CD4-positive, CD25-positive, alpha-beta regulatory T cell (primary cell): ENCODE data around the gene CEACAM18. TPM values are rescaled to one million over a fixed set of nuclear protein-coding genes. Genes with fewer than 3 reads are reported as not detected.
A peak's percentile ranks its signal among the peaks of the same experiment; 100 is the strongest.
"Not testable (repeated sequence)": the region's sequence is repeated elsewhere in the genome, so short reads cannot be mapped to it uniquely, and the experiment has no call there.

Experiments
- ATAC-seq, 2 donors: fragments of 150-1000 bp; cut with Tn5 transposase; one replicate each; pipeline ENCODE4 v1.10.0; 2021; ENCODE audit warnings: low read depth in 2 of 2, moderate number of reproducible peaks in 2 of 2, moderate library complexity in 1 of 2
- DNase-seq, 3 donors: peaks; one replicate each; pipeline versions ENCODE4 v3.0.0 to v3.0.0-alpha.2; 2012 to 2022; ENCODE audit warnings: mixed read lengths in 1 of 3
- H3K27ac ChIP-seq: one replicate; pipeline ENCODE4 v1.7.0; 2013; ENCODE audit warnings: mild to moderate bottlenecking, low read length; ENCODE audit not compliant: insufficient read depth, poor library complexity, severe bottlenecking
- H3K27me3 ChIP-seq: one replicate; pipeline ENCODE4 v1.7.0; 2013; ENCODE audit warnings: low read length; ENCODE audit not compliant: control insufficient read depth, insufficient read depth
- H3K36me3 ChIP-seq: one replicate; pipeline ENCODE4 v1.7.0; 2013; ENCODE audit warnings: mild to moderate bottlenecking, low read length, moderate library complexity; ENCODE audit not compliant: control insufficient read depth, insufficient read depth
- H3K4me1 ChIP-seq: 2 replicates; pipeline ENCODE4 v1.7.0; 2013; ENCODE audit warnings: mild to moderate bottlenecking, low read length; ENCODE audit not compliant: insufficient read depth, control insufficient read depth, poor library complexity, severe bottlenecking
- H3K4me3 ChIP-seq: one replicate; pipeline ENCODE4 v1.7.0; 2013; ENCODE audit warnings: low read depth, mild to moderate bottlenecking, low read length, moderate library complexity
- H3K9me3 ChIP-seq, 2 experiments: 1 replicate in 1 of 2; 2 replicates in 1 of 2; pipeline ENCODE4 v1.7.0; 2013; ENCODE audit warnings: low read length in 2 of 2, mild to moderate bottlenecking in 1 of 2, moderate library complexity in 1 of 2; ENCODE audit not compliant: control insufficient read depth in 2 of 2
- H3K27ac Mint-ChIP-seq, 3 donors: one replicate each; pipeline ENCODE4 v1.8.0; 2020 to 2022; ENCODE audit warnings: mild to moderate bottlenecking in 3 of 3, mixed read lengths in 3 of 3, moderate library complexity in 2 of 3
- H3K27me3 Mint-ChIP-seq: one replicate; pipeline ENCODE4 v1.8.0; 2022; ENCODE audit warnings: mild to moderate bottlenecking, mixed read lengths
- H3K36me3 Mint-ChIP-seq: one replicate; pipeline ENCODE4 v1.8.0; 2020; ENCODE audit warnings: mixed read lengths
- H3K4me1 Mint-ChIP-seq, 4 donors: one replicate each; pipeline ENCODE4 v1.8.0; 2020 to 2022; ENCODE audit warnings: mixed read lengths in 4 of 4, mild to moderate bottlenecking in 1 of 4
- H3K4me3 Mint-ChIP-seq, 4 donors: one replicate each; pipeline ENCODE4 v1.8.0; 2020 to 2022; ENCODE audit warnings: mild to moderate bottlenecking in 4 of 4, mixed read lengths in 4 of 4, moderate library complexity in 3 of 4
- H3K9me3 Mint-ChIP-seq, 7 donors: one replicate each; pipeline ENCODE4 v1.8.0; 2020 to 2022; ENCODE audit warnings: mixed read lengths in 7 of 7, mild to moderate bottlenecking in 3 of 7, moderate library complexity in 2 of 7
- polyA plus RNA-seq, 4 donors: library from polyadenylated mRNA; unstranded; fragments of 300-500 nt; fragmentation: Illumina TruSeq; gene quantifications; one replicate each; pipeline ENCODE4 v1.2.3, GENCODE V29; 2021
- total RNA-seq: library from RNA; stranded (reverse); gene quantifications from one replicate; pipeline ENCODE4 v1.2.3, GENCODE V29; 2022

Gene CEACAM18
- total and polyA plus RNA-seq, 5 donors from 2014 or later, result not detected

DNA sequence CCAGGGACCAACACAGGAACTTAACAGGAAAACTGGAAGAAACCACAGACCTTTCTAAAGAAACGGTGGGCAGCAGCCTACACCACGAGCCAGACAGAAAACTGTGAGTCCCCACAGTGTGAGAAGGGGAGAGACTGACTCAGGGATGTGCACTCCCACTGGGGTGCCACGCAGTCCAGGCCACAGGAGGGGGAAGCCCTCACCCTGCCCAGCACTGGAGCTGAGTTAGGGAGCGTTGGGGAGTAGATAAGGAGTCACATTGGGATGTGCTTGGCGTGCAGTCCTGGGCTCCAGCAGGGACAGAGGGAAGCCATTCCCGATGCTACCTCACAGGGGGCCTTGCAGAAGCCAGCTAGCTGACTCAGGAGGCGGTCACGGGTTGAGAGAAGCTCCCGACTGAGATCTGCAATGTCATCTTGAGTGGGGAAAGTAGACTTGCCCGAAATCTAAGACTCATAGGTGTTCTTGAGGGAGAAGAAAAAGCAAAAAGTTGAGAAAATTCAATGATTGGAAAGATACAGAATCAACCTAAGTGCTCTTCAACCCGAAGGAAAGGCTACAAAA lies 37.4 kb upstream of the CEACAM18 start:
- H3K4me1 Mint-ChIP-seq, result peaks cover 0 to 44% (median 26%) of the 10 kb centered on the region in 4 donors
- no peaks in the 10 kb centered on the region for H3K9me3 ChIP-seq
- peaks cover 0 to 2% (median 0%) of the 10 kb centered on the region in 7 donors for H3K9me3 Mint-ChIP-seq
- H3K36me3 ChIP-seq, result no peaks in the 10 kb centered on the region
- peak overlapping the region; percentile 77 for H3K4me3 ChIP-seq
- no peak for DNase-seq
- H3K27me3 Mint-ChIP-seq, result peaks cover 12% of the 10 kb centered on the region
- peak overlapping the region; percentile 73 for H3K27ac ChIP-seq
- no peaks in the 10 kb centered on the region for H3K36me3 Mint-ChIP-seq
- no peak for ATAC-seq
- no peaks in the 10 kb centered on the region for H3K27me3 ChIP-seq
- H3K4me1 ChIP-seq, result peaks cover 25% of the 10 kb centered on the region
- H3K27ac Mint-ChIP-seq, result peak overlapping the region; percentile 90 to 93 (median 91)
- peak overlapping the region; percentile 65 to 88 (median 82) for H3K4me3 Mint-ChIP-seq

DNA sequence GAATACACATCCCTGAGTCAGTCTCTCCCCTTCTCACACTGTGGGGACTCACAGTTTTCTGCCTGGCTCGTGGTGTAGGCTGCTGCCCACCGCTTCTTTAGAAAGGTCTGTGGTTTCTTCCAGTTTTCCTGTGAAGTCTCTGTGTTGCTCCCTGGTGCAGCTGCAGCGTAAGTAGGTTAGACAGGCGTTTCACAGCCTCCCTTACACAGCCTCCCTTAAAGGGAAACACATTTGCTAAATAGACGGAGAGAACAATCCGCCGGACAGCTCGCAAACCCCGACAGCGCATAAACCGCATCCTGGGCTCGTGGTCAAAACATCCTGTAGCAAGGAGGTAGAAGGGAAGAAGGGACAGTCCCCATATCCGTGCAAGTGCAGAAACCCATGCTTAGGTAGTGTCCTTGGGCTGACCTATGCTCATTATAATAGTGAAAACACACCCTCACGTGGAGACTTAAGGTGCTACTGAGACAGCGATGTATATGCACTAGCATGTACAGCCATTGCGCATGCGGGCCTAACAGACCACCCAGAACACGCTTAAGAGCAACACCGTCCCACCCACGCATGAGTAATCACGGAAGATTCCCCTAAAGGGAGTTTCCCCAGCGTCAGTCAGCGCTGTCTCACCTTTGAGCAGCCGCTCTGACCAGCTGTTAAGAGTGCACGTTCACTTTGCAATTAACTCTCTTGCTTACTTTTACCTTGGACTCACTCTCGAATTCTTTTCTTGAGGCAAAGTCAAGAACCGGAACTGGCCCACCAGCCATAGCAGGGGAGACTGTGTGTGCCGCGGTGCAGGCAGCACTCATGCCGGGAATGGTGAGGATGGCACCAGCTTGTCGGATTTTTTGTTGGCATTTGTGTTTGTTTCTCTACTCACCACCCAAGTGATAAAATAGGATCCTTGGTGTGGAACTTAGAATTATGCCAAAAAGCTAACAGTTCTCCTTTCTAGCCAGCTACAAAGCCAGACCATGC lies 36.6 kb upstream of the CEACAM18 start:
- peak overlapping the region; percentile 65 to 88 (median 82) for H3K4me3 Mint-ChIP-seq
- H3K27ac Mint-ChIP-seq, result peak overlapping the region; percentile 76 to 93 (median 91)
- H3K27me3 Mint-ChIP-seq, result peaks cover 6% of the 10 kb centered on the region
- H3K4me3 ChIP-seq, result peak overlapping the region; percentile 77
- peak overlapping the region; percentile 73 for H3K27ac ChIP-seq
- H3K4me1 Mint-ChIP-seq, result peaks cover 0 to 44% (median 26%) of the 10 kb centered on the region in 4 donors
- peak; percentile 64 to 96 (median 83) for DNase-seq
- H3K9me3 Mint-ChIP-seq, result peaks cover 0 to 2% (median 0%) of the 10 kb centered on the region in 7 donors
- peaks cover 25% of the 10 kb centered on the region for H3K4me1 ChIP-seq
- H3K36me3 Mint-ChIP-seq, result no peaks in the 10 kb centered on the region
- no peaks in the 10 kb centered on the region for H3K9me3 ChIP-seq
- ATAC-seq, result peak; percentile 90 to 96
- H3K36me3 ChIP-seq, result no peaks in the 10 kb centered on the region
- H3K27me3 ChIP-seq, result no peaks in the 10 kb centered on the region

DNA sequence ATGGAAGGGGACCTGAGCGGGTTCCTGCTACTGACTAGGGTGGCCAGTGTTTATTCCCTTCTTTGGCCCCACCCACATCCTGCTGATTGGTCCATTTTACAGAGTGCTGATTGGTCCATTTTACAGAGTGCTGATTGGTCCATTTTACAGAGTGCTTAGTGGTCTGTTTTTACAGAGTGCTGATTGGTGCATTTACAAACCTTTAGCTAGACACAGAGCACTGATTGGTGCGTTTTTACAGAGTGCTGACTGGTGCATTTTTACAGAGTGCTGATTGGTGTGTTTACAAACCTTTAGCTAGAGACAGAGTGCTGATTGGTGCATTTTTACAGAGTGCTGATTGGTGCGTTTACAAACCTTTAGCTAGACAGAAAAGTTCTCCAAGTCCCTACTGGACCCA lies 30.8 kb upstream of the CEACAM18 start:
- peaks cover 0 to 12% of the 10 kb centered on the region in 2 experiments for H3K9me3 ChIP-seq
- H3K27me3 ChIP-seq, H3K27me3 Mint-ChIP-seq, ATAC-seq, H3K4me3 Mint-ChIP-seq, H3K36me3 Mint-ChIP-seq, H3K36me3 ChIP-seq, H3K27ac ChIP-seq, DNase-seq, H3K4me3 ChIP-seq: not testable (repeated sequence)
- peak overlapping the region in 1 of 3 donors; percentile 59 for H3K27ac Mint-ChIP-seq
- H3K4me1 Mint-ChIP-seq, result peaks cover 0 to 22% (median 9%) of the 10 kb centered on the region in 4 donors
- H3K4me1 ChIP-seq, result peaks cover 11% of the 10 kb centered on the region
- peaks cover 0 to 13% (median 5%) of the 10 kb centered on the region in 7 donors for H3K9me3 Mint-ChIP-seq

DNA sequence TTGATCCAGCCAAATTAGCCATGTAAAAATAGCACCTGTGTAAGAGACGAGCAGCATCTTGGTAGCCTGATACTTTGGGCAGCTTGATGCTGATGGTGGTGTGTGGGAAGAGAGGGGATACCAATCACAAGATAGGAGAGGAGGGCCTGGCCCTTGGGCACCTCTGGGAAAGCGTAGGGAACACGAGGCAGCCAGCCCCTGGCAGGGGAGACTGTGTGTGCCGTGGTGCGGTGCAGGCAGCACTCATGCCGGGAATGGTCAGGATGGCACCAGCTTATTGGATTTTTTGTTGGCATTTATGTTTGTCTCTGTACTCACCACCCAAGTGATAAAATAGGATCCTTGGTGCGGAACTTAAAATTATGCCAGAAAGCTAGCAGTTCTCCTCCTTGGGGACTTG lies 30.3 kb upstream of the CEACAM18 start:
- DNase-seq (no peak), ATAC-seq (no peak)
- Mint-ChIP-seq H3K27me3 (peaks cover 4% of the 10 kb centered on the region), H3K4me1 (peaks cover 0 to 17% (median 6%) of the 10 kb centered on the region in 4 donors), H3K27ac (peak overlapping the region; percentile 29 to 59 (median 57)), H3K36me3 (no peaks in the 10 kb centered on the region), H3K9me3 (peaks cover 0 to 13% (median 5%) of the 10 kb centered on the region in 7 donors), H3K4me3 (peak overlapping the region in 2 of 4 donors; percentile 3 to 43)
- Histone ChIP-seq H3K9me3 (peaks cover 0 to 12% of the 10 kb centered on the region in 2 experiments), H3K27ac (no peak overlapping the region), H3K4me1 (peaks cover 10% of the 10 kb centered on the region), H3K36me3 (no peaks in the 10 kb centered on the region), H3K27me3 (no peaks in the 10 kb centered on the region), H3K4me3 (no peak overlapping the region)

DNA sequence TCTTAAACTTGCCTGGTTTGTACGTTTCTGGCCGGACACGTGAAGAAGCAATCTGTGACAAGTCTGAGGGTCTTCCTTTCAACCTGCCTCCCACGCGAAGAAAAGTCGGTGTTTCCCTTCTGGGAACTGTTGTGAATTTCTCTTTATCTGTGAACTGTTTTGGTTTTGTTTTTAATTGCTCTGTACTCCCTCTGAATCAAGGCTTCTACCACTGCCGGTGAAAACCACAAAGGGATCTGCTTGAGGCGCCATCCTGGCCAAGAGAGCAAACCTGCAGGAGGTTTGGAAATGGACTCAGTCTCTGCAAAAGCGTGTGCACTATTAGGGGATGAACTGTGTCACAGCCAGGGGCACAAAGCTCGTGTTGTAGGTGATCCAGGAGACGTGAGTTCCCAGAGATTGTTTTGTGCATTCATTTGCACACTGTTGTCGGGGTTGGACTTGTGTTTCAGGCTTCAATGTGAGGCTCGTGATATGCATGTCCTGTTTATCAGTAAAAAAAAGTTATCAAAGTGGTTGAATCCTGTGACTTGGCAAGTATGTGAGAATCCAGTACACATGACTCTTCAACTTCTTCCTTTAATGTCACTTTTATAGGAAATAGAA lies 29.8 kb upstream of the CEACAM18 start:
- Mint-ChIP-seq H3K9me3 (peaks cover 0 to 13% (median 5%) of the 10 kb centered on the region in 7 donors), H3K4me1 (peaks cover 0 to 14% (median 6%) of the 10 kb centered on the region in 4 donors), H3K27ac (peak overlapping the region; percentile 29 to 57 (median 52)), H3K36me3 (no peaks in the 10 kb centered on the region), H3K27me3 (peaks cover 4% of the 10 kb centered on the region), H3K4me3 (peak overlapping the region in 2 of 4 donors; percentile 3 to 43)
- no peak overlapping the region for H3K27ac ChIP-seq
- H3K4me1 ChIP-seq, result peaks cover 10% of the 10 kb centered on the region
- no peak for ATAC-seq
- H3K27me3 ChIP-seq, result no peaks in the 10 kb centered on the region
- peaks cover 0 to 12% of the 10 kb centered on the region in 2 experiments for H3K9me3 ChIP-seq
- H3K36me3 ChIP-seq, result no peaks in the 10 kb centered on the region
- peak in 1 of 3 donors; percentile 67 for DNase-seq
- no peak overlapping the region for H3K4me3 ChIP-seq

DNA sequence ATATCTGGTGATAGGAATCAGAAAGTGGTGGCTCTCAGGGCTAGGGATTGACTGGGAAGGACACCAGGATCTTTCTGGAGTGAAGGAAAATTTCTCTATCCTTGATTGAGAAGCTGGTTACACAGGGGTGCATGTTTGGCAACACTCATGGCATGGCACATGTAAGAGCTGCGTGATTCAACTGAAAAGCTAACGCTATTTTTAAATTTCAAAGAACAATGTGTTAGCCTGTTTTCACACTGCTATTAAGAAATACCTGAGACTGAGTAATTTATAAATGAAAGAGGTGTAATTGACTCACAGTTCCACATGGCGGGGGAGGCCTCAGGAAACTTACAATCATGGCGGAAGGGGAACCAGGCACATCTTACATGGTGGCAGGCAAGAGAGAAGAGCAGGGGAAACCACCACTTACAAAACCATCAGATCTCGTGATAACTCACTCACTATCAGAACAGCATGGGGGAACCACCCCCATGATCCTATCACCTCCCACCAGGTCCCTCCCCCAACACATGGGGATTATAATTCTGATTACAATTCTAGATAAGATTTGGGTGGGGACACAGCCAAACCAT lies 27.5 kb upstream of the CEACAM18 start:
- H3K27ac Mint-ChIP-seq, result peak overlapping the region in 1 of 3 donors; percentile 89
- no peak for ATAC-seq
- peaks cover 0 to 12% (median 5%) of the 10 kb centered on the region in 7 donors for H3K9me3 Mint-ChIP-seq
- H3K27me3 Mint-ChIP-seq, result peaks cover 4% of the 10 kb centered on the region
- no peak for DNase-seq
- H3K4me3 Mint-ChIP-seq, result no peak overlapping the region
- no peak overlapping the region for H3K27ac ChIP-seq
- no peaks in the 10 kb centered on the region for H3K27me3 ChIP-seq
- peaks cover 10% of the 10 kb centered on the region for H3K4me1 ChIP-seq
- H3K9me3 ChIP-seq, result peaks cover 0 to 12% of the 10 kb centered on the region in 2 experiments
- peaks cover 0 to 13% (median 6%) of the 10 kb centered on the region in 4 donors for H3K4me1 Mint-ChIP-seq
- no peaks in the 10 kb centered on the region for H3K36me3 ChIP-seq
- no peaks in the 10 kb centered on the region for H3K36me3 Mint-ChIP-seq
- H3K4me3 ChIP-seq, result no peak overlapping the region
